NCI-H2107 (cell line): ENCODE data around the gene LRIT1.

ENCODE experiments used
- DNase-seq: peaks from one replicate; lab custom pipeline; 2025; lab: John Stamatoyannopoulos, UW

Gene LRIT1

GRCh38 chr10:84191106-84191505 is 50.2 kb downstream of the LRIT1 start:
- no peak for DNase-seq

- no peak for DNase-seq
Measured at GRCh38 chr10:84190621-84191020, 50.7 kb downstream of the LRIT1 start.

- no peak for DNase-seq
Measured at GRCh38 chr10:84188815-84189214, 52.5 kb downstream of the LRIT1 start.

- DNase-seq, result no peak
Measured at GRCh38 chr10:84185526-84186175, 55.7 kb downstream of the LRIT1 start.

- no peak for DNase-seq
Measured at GRCh38 chr10:84184517-84184916, 56.8 kb downstream of the LRIT1 start.

- no peak for DNase-seq
Measured at GRCh38 chr10:84181631-84182030, 59.7 kb downstream of the LRIT1 start.
